ENCODE results near the gene SUDS3. TPM values are rescaled to one million over a fixed set of nuclear protein-coding genes. Genes with fewer than 3 reads are reported as not detected.

The SUDS3 gene
- total RNA-seq, 2 experiments from 2014 or later: 27.3 to 30.0 TPM

- Mint-ChIP-seq H3K36me3 (peaks cover 4% of the 10 kb centered on the region), H3K4me3 (no peak overlapping the region), H3K27me3 (no peaks in the 10 kb centered on the region), H3K4me1 (peaks cover 23% of the 10 kb centered on the region), H3K27ac (no peak overlapping the region), H3K9me3 (peaks cover 1% of the 10 kb centered on the region)
- POLR2A ChIA-PET: interaction anchor here (4.9 kb wide), 1 partner anchor 12 kb away, joined by 22 read pairs; the partner anchor contains the start of gene TAOK3
- DNase-seq (no peak), ATAC-seq (ENCODE audit: low read depth) (no peak)
These were observed 15.3 kb upstream of the SUDS3 start for GRCh38 chr12:118361092-118361404.

GRCh38 chr12:118361889-118362288 lies 14.5 kb upstream of the SUDS3 start:
- Mint-ChIP-seq H3K27me3 (no peaks in the 10 kb centered on the region), H3K27ac (no peak overlapping the region)

GRCh38 chr12:118368821-118369220 lies 7.5 kb upstream of the SUDS3 start:
- Mint-ChIP-seq H3K9me3 (no peaks in the 10 kb centered on the region), H3K36me3 (peaks cover 3% of the 10 kb centered on the region), H3K27me3 (peaks cover 13% of the 10 kb centered on the region), H3K27ac (no peak overlapping the region), H3K4me3 (no peak overlapping the region), H3K4me1 (peaks cover 18% of the 10 kb centered on the region)
- no peak for ATAC-seq (ENCODE audit: low read depth)
- DNase-seq: no peak
- POLR2A ChIA-PET: no interaction called here

More at GRCh38 chr12:118361889-118362288, 14.5 kb upstream of the SUDS3 start:
- Mint-ChIP-seq H3K4me3 (no peak overlapping the region), H3K4me1 (peaks cover 19% of the 10 kb centered on the region), H3K9me3 (peaks cover 1% of the 10 kb centered on the region), H3K36me3 (peaks cover 3% of the 10 kb centered on the region)
- POLR2A ChIA-PET: no interaction called here
- DNase-seq (no peak), ATAC-seq (ENCODE audit: low read depth) (no peak)

GRCh38 chr12:118370601-118371000 lies 5.8 kb upstream of the SUDS3 start:
- peak overlapping the region; percentile 12 for H3K27ac Mint-ChIP-seq
- peaks cover 21% of the 10 kb centered on the region for H3K4me1 Mint-ChIP-seq
- peaks cover 13% of the 10 kb centered on the region for H3K27me3 Mint-ChIP-seq
- ATAC-seq (ENCODE audit: low read depth) (no peak), DNase-seq (no peak)
- no peaks in the 10 kb centered on the region for H3K9me3 Mint-ChIP-seq
- peaks cover 3% of the 10 kb centered on the region for H3K36me3 Mint-ChIP-seq
- POLR2A ChIA-PET: interaction anchor here (0.6 to 1.2 kb wide), 3 partner anchors 11 to 235 kb away, joined by 4 to 6 read pairs (median 5); partner anchors contain the start of gene PEBP1
- H3K4me3 Mint-ChIP-seq: peak overlapping the region; percentile 96

GRCh38 chr12:118371321-118372282 lies 4.8 kb upstream of the SUDS3 start:
- peaks cover 3% of the 10 kb centered on the region for H3K36me3 Mint-ChIP-seq
- peaks cover 13% of the 10 kb centered on the region for H3K27me3 Mint-ChIP-seq
- POLR2A ChIA-PET: interaction anchor here (0.6 to 1.2 kb wide), 3 partner anchors 12 to 236 kb away, joined by 4 to 6 read pairs (median 5); partner anchors contain the start of gene PEBP1
- H3K4me1 Mint-ChIP-seq: peaks cover 27% of the 10 kb centered on the region
- H3K27ac Mint-ChIP-seq: peak overlapping the region; percentile 91
- H3K4me3 Mint-ChIP-seq: peak overlapping the region; percentile 96
- H3K9me3 Mint-ChIP-seq: no peaks in the 10 kb centered on the region
- no peak for ATAC-seq (ENCODE audit: low read depth)
- DNase-seq: peak; percentile 44

- ATAC-seq (ENCODE audit: low read depth): peak; percentile 84
- H3K9me3 Mint-ChIP-seq: no peaks in the 10 kb centered on the region
- H3K36me3 Mint-ChIP-seq: peaks cover 3% of the 10 kb centered on the region
- H3K27ac Mint-ChIP-seq: peak within 1 kb of the TSS; percentile 91
- DNase-seq: peak; percentile 94
- peaks cover 32% of the 10 kb centered on the region for H3K4me1 Mint-ChIP-seq
- H3K4me3 Mint-ChIP-seq: peak within 1 kb of the TSS; percentile 96
- peaks cover 13% of the 10 kb centered on the region for H3K27me3 Mint-ChIP-seq
- POLR2A ChIA-PET: interaction anchor here (0.7 to 2.3 kb wide), 3 partner anchors 14 to 311 kb away, joined by 4 to 22 read pairs (median 14); partner anchors contain the start of gene WSB2
These were observed 3.5 kb upstream of the SUDS3 start, which contains the start of gene TAOK3 for GRCh38 chr12:118372541-118373495. Gene TAOK3 (minus strand): TSS chr12:118372907. CDS start chr12:118255567, 117,340 bp downstream.

GRCh38 chr12:118373616-118374015 lies 2.7 kb upstream of the SUDS3 start:
- H3K27ac Mint-ChIP-seq: peak overlapping the region; percentile 91
- POLR2A ChIA-PET: interaction anchor here (1.2 to 2.3 kb wide), 3 partner anchors 15 to 312 kb away, joined by 6 to 22 read pairs (median 14); partner anchors contain the start of genes PEBP1 and WSB2
- no peaks in the 10 kb centered on the region for H3K9me3 Mint-ChIP-seq

GRCh38 chr12:118374126-118374725 lies 2.1 kb upstream of the SUDS3 start:
- peaks cover 13% of the 10 kb centered on the region for H3K27me3 Mint-ChIP-seq
- peak overlapping the region; percentile 96 for H3K4me3 Mint-ChIP-seq
- ATAC-seq (ENCODE audit: low read depth) (no peak), DNase-seq (no peak)
- POLR2A ChIA-PET: interaction anchor here (1.2 to 2.3 kb wide), 3 partner anchors 16 to 313 kb away, joined by 6 to 22 read pairs (median 14); partner anchors contain the start of genes PEBP1 and WSB2
- H3K9me3 Mint-ChIP-seq: no peaks in the 10 kb centered on the region
- H3K36me3 Mint-ChIP-seq: peaks cover 3% of the 10 kb centered on the region
- no peak overlapping the region for H3K27ac Mint-ChIP-seq
- H3K4me1 Mint-ChIP-seq: peaks cover 35% of the 10 kb centered on the region

More at GRCh38 chr12:118373616-118374015, 2.7 kb upstream of the SUDS3 start:
- Mint-ChIP-seq H3K4me1 (peaks cover 35% of the 10 kb centered on the region), H3K36me3 (peaks cover 3% of the 10 kb centered on the region), H3K4me3 (peak overlapping the region; percentile 96), H3K27me3 (peaks cover 13% of the 10 kb centered on the region)
- no peak for DNase-seq
- no peak for ATAC-seq (ENCODE audit: low read depth)

- H3K27me3 Mint-ChIP-seq: peaks cover 13% of the 10 kb centered on the region
- H3K27ac Mint-ChIP-seq: peak overlapping the region; percentile 47
- peaks cover 35% of the 10 kb centered on the region for H3K4me1 Mint-ChIP-seq
- no peaks in the 10 kb centered on the region for H3K9me3 Mint-ChIP-seq
- POLR2A ChIA-PET: interaction anchor here (2.3 kb wide), 1 partner anchor 310 kb away, joined by 9 read pairs; no protein-coding TSS in a partner anchor
- H3K36me3 Mint-ChIP-seq: peaks cover 5% of the 10 kb centered on the region
- ATAC-seq (ENCODE audit: low read depth) (no peak), DNase-seq (no peak)
- peak overlapping the region; percentile 15 for H3K4me3 Mint-ChIP-seq
These were observed 1.4 kb upstream of the SUDS3 start for GRCh38 chr12:118374909-118375308.

- peaks cover 35% of the 10 kb centered on the region for H3K4me1 Mint-ChIP-seq
- no peak overlapping the region for H3K27ac Mint-ChIP-seq
- no peak for DNase-seq
- POLR2A ChIA-PET: interaction anchor here (1.3 to 2.3 kb wide), 5 partner anchors 18 to 314 kb away, joined by 6 to 30 read pairs (median 9); partner anchors contain the start of gene WSB2
- H3K36me3 Mint-ChIP-seq: peaks cover 7% of the 10 kb centered on the region
- peaks cover 13% of the 10 kb centered on the region for H3K27me3 Mint-ChIP-seq
- H3K9me3 Mint-ChIP-seq: no peaks in the 10 kb centered on the region
- peak overlapping the region; percentile 94 for H3K4me3 Mint-ChIP-seq
- no peak for ATAC-seq (ENCODE audit: low read depth)
These were observed 1.0 kb upstream of the SUDS3 start for GRCh38 chr12:118375348-118375747.

- no peaks in the 10 kb centered on the region for H3K9me3 Mint-ChIP-seq
- peaks cover 25% of the 10 kb centered on the region for H3K4me1 Mint-ChIP-seq
- POLR2A ChIA-PET: interaction anchor here (0.5 to 2.3 kb wide), 9 partner anchors 19 to 316 kb away, joined by 3 to 30 read pairs (median 4); partner anchors contain the start of genes PEBP1 and WSB2
- H3K36me3 Mint-ChIP-seq: peaks cover 7% of the 10 kb centered on the region
- peak overlapping the region; percentile 94 for H3K4me3 Mint-ChIP-seq
- ATAC-seq (ENCODE audit: low read depth): no peak
- peaks cover 2% of the 10 kb centered on the region for H3K27me3 Mint-ChIP-seq
- no peak for DNase-seq
- H3K27ac Mint-ChIP-seq: peak overlapping the region; percentile 84
These were observed 897 bp downstream of the SUDS3 start for GRCh38 chr12:118377021-118377883.
